Right atrium auricular region (tissue), 2 donors: ENCODE data around the gene MICAL2. TPM values are rescaled to one million over a fixed set of nuclear protein-coding genes. Genes with fewer than 3 reads are reported as not detected.
A peak's percentile ranks its signal among the peaks of the same experiment; 100 is the strongest.

Experiments used
- DNase-seq: peaks from one replicate; pipeline ENCODE4 v3.0.0-alpha.2; 2019; ENCODE audit warnings: low spot score
- H3K27ac ChIP-seq, 2 donors: fragments of 200-600 bp; sonication (generic); 1 replicate in 1 of 2; 2 replicates in 1 of 2; pipeline ENCODE4 v1.5.1; 2016 to 2019
- H3K27me3 ChIP-seq, 2 donors: fragments of 200-600 bp; sonication (generic); one replicate each; pipeline versions ENCODE4 v1.5.1 to v1.6.0; 2017 to 2019
- H3K36me3 ChIP-seq: fragments of 200-600 bp; sonication (generic); one replicate; pipeline ENCODE4 v1.5.1; 2016
- H3K4me1 ChIP-seq, 2 donors: fragments of 200-600 bp; sonication (generic); one replicate each; pipeline versions ENCODE4 v1.5.1 to v1.6.0; 2017 to 2019
- H3K4me3 ChIP-seq, 2 donors: fragments of 200-600 bp; sonication (generic); 1 replicate in 1 of 2; 2 replicates in 1 of 2; pipeline ENCODE4 v1.5.1; 2017 to 2019; ENCODE audit warnings: mild to moderate bottlenecking in 1 of 2, moderate library complexity in 1 of 2
- H3K9me3 ChIP-seq, 2 donors: fragments of 200-600 bp; sonication (generic); one replicate each; pipeline ENCODE4 v1.5.1; 2019
- total RNA-seq, 2 donors: library from RNA; depleted of rRNA; stranded (reverse); fragments of >200 nt; gene quantifications; one replicate each; pipeline ENCODE4 v1.1.0, GENCODE V29; 2016
- TF ChIP-seq, protein P1 (sequence below), 2 donors: fragments of 200-600 bp; sonication (generic); IDR thresholded peaks; one replicate each; pipeline ENCODE4 v1.5.1; 2019; ENCODE audit warnings: antibody characterized with exemption in 2 of 2

Gene MICAL2
- total RNA-seq, 2 donors from 2014 or later, result 77.6 to 84.5 TPM

DNA sequence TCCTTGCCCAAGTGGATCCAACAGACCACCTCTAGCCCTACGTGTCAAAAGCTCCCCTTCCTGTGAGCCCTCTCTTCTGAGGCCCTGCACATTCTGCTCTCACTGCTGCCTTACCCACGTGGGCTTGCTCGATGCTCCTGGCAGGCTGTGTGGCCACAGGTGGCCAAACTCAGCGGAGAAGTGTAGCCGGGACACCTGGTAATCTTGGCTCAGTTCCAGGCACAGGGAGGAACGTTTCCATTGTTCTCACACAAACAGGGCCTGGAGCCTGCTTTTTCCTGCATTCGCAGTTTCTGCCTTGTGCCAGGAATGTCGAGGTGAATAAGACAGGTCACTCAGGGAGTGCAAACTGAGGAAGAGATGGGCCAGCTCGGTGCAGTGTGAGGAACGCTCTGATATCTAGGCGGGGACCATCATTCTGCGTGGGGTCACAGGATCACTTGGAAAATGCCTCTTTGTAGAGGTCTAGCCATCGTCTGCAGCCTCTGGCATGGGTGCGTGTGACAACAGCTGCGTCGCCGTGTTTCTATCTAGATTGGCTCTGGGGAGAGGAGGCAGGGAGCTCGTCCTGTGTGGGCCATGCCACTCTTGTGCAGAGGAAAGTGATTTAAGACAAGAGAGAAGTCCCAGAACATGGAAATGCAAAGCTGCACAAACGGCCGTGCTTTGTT, 139.3 kb downstream of the MICAL2 start:
- no peaks in the 10 kb centered on the region for H3K9me3 ChIP-seq
- H3K4me3 ChIP-seq, result no peak overlapping the region
- TF ChIP-seq, protein P1, sequence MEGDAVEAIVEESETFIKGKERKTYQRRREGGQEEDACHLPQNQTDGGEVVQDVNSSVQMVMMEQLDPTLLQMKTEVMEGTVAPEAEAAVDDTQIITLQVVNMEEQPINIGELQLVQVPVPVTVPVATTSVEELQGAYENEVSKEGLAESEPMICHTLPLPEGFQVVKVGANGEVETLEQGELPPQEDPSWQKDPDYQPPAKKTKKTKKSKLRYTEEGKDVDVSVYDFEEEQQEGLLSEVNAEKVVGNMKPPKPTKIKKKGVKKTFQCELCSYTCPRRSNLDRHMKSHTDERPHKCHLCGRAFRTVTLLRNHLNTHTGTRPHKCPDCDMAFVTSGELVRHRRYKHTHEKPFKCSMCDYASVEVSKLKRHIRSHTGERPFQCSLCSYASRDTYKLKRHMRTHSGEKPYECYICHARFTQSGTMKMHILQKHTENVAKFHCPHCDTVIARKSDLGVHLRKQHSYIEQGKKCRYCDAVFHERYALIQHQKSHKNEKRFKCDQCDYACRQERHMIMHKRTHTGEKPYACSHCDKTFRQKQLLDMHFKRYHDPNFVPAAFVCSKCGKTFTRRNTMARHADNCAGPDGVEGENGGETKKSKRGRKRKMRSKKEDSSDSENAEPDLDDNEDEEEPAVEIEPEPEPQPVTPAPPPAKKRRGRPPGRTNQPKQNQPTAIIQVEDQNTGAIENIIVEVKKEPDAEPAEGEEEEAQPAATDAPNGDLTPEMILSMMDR (IDR thresholded peaks at IDR 0.05), result no peak
- DNase-seq, result no peak
- H3K36me3 ChIP-seq, result peaks cover 48% of the 10 kb centered on the region
- peaks cover 0 to 46% of the 10 kb centered on the region in 2 donors for H3K4me1 ChIP-seq
- H3K27ac ChIP-seq, result no peak overlapping the region
- no peaks in the 10 kb centered on the region for H3K27me3 ChIP-seq

DNA sequence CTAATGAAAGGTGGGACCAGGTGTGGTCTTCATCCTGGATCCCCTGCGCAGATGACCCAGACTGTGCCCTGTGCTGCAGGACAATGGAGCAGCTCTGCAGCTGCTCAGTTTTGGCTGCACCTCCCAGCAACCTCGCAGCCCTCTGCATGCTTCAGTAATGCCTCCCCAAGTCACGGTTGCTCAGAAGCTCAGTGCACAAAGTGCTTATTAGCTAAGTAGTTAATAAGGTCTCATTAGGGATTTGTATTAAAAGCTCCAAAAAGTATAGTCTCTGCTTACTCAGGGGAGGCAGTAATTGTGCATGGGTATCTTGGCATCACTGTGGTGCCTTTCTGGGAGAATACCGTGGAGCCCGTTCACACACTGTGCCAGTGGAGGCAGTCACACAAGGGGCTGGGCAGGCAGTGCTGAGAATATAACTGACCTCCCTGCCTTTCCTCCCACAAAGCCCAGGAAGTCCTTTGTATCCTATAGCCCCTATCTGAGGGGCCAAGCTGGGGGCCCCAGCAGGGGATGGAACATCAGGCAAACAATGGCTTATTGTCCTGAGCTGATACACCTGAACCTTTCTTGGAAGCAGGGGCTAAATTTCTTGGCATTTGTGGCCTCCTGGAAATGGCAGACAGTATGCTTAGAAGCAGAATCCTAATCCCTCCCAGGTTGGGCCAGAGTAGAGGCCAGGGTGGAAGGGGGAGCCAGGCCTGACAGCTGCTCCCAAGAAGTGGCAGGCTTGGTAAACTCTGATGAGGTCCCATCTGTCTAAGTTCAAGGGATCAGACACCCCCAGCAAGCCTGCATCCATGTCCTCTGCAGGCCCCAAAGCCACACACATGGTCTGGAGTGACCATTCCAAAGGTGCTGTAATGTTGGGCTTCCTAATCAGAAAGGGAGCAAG, 141.5 kb downstream of the MICAL2 start:
- Histone ChIP-seq H3K27ac (no peak overlapping the region), H3K36me3 (peaks cover 54% of the 10 kb centered on the region), H3K4me1 (peaks cover 0 to 32% of the 10 kb centered on the region in 2 donors), H3K4me3 (no peak overlapping the region), H3K27me3 (no peaks in the 10 kb centered on the region), H3K9me3 (no peaks in the 10 kb centered on the region)
- TF ChIP-seq, protein P1 (IDR thresholded peaks at IDR 0.05), result no peak
- no peak for DNase-seq

DNA sequence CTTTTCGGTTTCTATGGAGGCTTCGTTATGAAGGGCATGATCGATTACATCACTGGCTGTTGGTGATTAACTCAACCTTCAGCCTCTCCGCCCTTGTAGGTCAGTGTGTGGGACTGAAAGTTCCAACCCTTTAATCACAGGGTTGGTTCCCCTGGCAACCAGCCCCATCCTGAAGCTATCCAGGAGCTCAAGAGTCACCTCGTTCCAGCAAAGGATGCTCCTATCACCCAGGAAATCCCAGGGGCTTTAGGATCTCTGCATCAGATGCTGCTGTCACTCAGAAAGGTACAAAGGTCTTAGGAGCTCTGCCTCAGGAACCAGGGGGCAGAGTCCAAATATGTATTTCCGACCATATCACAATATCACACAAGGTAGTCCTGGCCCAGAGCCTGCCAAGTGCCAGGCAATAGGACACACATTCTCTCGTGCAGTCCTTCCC, 143.5 kb downstream of the MICAL2 start:
- H3K36me3 ChIP-seq, result peaks cover 66% of the 10 kb centered on the region

DNA sequence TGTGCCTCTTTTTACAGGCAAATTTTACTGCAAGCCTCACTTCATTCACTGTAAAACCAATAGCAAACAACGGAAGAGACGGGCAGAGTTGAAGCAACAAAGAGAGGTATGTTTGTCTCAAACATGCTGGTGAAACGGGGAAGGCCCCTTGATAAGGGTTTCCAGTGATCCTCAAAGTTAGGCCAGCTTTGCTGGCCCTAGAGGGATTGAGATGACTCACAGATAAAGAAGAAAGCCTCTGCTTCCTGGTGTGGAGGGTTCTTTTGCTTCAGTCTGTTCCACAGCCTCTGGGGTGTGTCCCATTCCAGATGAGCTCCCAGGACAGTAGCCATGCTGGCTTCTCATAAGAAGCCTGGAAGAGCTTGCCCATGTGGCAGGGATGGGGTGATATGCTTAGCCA, 148.1 kb downstream of the MICAL2 start:
- Histone ChIP-seq H3K27me3 (no peaks in the 10 kb centered on the region), H3K27ac (no peak overlapping the region)

More for the DNA sequence above, 143.5 kb downstream of the MICAL2 start:
- H3K4me1 ChIP-seq, result peaks cover 0 to 16% of the 10 kb centered on the region in 2 donors
- no peak for DNase-seq
- no peaks in the 10 kb centered on the region for H3K9me3 ChIP-seq
- H3K27ac ChIP-seq, result no peak overlapping the region
- TF ChIP-seq, protein P1 (IDR thresholded peaks at IDR 0.05), result no peak
- no peaks in the 10 kb centered on the region for H3K27me3 ChIP-seq
- H3K4me3 ChIP-seq, result no peak overlapping the region

DNA sequence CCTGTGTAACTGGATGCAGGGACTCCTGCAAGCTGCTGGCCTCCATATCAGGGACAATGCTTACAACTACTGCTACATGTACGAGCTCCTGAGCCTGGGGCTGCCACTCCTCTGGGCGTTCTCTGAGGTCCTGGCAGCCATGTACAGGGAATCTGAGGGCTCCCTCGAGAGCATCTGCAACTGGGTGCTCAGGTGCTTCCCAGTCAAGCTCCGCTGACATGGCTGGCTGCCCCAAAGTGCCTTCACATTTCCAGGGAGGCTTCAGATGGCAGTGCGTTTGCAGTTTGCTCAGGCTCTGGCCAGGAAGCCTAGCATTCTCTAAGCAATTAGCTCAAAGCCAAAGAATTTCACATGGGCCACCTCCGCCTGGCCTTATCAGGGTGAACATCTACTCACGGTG, 149.6 kb downstream of the MICAL2 start:
- Histone ChIP-seq H3K9me3 (no peaks in the 10 kb centered on the region), H3K4me1 (peaks cover 0 to 38% of the 10 kb centered on the region in 2 donors), H3K4me3 (no peak overlapping the region), H3K27me3 (no peaks in the 10 kb centered on the region), H3K36me3 (peaks cover 68% of the 10 kb centered on the region), H3K27ac (peak overlapping the region in 1 of 2 donors; percentile 83)
- DNase-seq, result no peak
- TF ChIP-seq, protein P1 (IDR thresholded peaks at IDR 0.05), result no peak

More for the DNA sequence above, 148.1 kb downstream of the MICAL2 start:
- Histone ChIP-seq H3K9me3 (no peaks in the 10 kb centered on the region), H3K36me3 (peaks cover 68% of the 10 kb centered on the region), H3K4me3 (no peak overlapping the region), H3K4me1 (peaks cover 0 to 28% of the 10 kb centered on the region in 2 donors)
- TF ChIP-seq, protein P1 (IDR thresholded peaks at IDR 0.05), result no peak
- no peak for DNase-seq
